IMR-90 (cell line): Measurements from ENCODE around the gene PCYT2. TPM values are rescaled to one million over a fixed set of nuclear protein-coding genes. Genes with fewer than 3 reads are reported as not detected.

Experiments
- SMC3 ChIP-seq: fragments of 150-350 bp; IDR thresholded peaks from 2 replicates; pipeline ENCODE4 v1.6.1; 2016; ENCODE audit warnings: low read depth, mild to moderate bottlenecking, antibody characterized with exemption, low read length, moderate library complexity
- polyA plus RNA-seq, 3 experiments: library from polyadenylated mRNA; depleted of rRNA; stranded (reverse); fragments of >200 nt; gene quantifications; 2 replicates each; pipeline ENCODE4 v1.2.3, GENCODE V29; 2012; ENCODE audit warnings: low replicate concordance in 1 of 3
- total RNA-seq: library from RNA; depleted of rRNA; stranded (reverse); fragments of >200 nt; gene quantifications from 2 replicates; pipeline ENCODE4 v1.2.3, GENCODE V29; 2012
- TF ChIP-seq, protein P1 (sequence below): conservative IDR thresholded peaks from 2 replicates; pipeline ENCODE4 v1.5.1; 2012; ENCODE audit warnings: mild to moderate bottlenecking, low read depth, low read length, improper control_type of control experiment

PCYT2 gene
- total and polyA plus RNA-seq, 2 of the 4 experiments (the other 2 are of a cell fraction): 37.3 to 38.5 TPM

DNA sequence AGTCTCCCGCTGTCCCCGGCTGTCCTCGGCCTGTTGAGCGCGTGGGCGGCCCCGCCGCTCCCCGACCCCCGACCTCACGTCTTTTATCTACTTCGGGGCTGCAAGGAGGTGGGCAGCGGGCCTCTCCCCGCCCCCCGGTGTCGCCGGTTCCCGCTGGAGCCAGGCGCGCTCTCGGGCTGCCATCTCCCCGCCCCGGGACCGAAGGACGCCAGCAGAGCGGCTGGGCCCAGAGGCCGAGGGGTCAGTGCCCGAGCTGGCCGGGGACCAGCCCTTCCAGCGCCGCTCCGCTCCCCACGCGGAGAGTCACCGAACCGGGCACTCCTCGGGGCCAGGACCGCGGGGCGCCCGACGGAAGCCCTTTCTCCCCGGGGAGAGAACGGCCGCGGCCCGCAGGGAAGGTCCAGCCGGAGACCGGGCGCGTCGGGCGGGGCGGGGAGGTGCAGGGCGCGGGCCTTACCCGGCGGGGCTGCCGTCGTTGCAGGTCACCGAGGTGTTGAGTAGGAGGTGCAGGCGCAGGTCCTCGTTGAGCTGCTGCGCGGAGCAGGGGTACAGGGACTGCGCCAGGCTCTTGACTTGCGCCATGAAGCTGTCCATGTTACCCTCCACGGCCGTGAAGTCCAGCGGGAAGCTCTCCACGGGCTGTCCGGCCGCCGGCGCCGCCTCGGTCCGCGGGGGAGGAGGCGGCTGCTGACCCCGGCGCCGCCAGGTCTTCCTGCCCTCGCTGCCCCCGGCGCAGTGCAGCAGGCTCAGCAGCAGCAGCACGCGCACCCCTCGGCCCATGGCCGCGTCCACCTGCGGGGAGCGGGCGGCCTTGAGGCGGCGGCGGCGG, 49.1 kb upstream of the PCYT2 start (continued):
- TF ChIP-seq, protein P1, sequence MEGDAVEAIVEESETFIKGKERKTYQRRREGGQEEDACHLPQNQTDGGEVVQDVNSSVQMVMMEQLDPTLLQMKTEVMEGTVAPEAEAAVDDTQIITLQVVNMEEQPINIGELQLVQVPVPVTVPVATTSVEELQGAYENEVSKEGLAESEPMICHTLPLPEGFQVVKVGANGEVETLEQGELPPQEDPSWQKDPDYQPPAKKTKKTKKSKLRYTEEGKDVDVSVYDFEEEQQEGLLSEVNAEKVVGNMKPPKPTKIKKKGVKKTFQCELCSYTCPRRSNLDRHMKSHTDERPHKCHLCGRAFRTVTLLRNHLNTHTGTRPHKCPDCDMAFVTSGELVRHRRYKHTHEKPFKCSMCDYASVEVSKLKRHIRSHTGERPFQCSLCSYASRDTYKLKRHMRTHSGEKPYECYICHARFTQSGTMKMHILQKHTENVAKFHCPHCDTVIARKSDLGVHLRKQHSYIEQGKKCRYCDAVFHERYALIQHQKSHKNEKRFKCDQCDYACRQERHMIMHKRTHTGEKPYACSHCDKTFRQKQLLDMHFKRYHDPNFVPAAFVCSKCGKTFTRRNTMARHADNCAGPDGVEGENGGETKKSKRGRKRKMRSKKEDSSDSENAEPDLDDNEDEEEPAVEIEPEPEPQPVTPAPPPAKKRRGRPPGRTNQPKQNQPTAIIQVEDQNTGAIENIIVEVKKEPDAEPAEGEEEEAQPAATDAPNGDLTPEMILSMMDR: no peak
- no peak for TF ChIP-seq SMC3
